NCI-H2196 (cell line): Measurements from ENCODE around the gene RBM42.
"Not testable (repeated sequence)": the region's sequence is repeated elsewhere in the genome, so short reads cannot be mapped to it uniquely, and the experiment has no call there.

Source experiments
- DNase-seq: peaks from one replicate; lab custom pipeline; 2025; ENCODE audit not compliant: unreplicated experiment; lab: John Stamatoyannopoulos, UW

The RBM42 gene

GRCh38 chr19:35648017-35648961 lies 19.5 kb downstream of the RBM42 start, which contains the start of gene COX6B1:
COX6B1 (plus strand) TSS chr19:35648323; CDS start chr19:35651244, 2,921 bp downstream.
- DNase-seq: peak; percentile 97

GRCh38 chr19:35650581-35650980 lies 21.7 kb downstream of the RBM42 start:
- DNase-seq: no peak

GRCh38 chr19:35654828-35655227 lies 26.0 kb downstream of the RBM42 start:
- not testable (repeated sequence) for DNase-seq

GRCh38 chr19:35655600-35655999 lies 26.8 kb downstream of the RBM42 start:
- DNase-seq: no peak

- DNase-seq: no peak
These were observed 27.9 kb downstream of the RBM42 start for GRCh38 chr19:35656700-35657099.

GRCh38 chr19:35657904-35658700 lies 29.3 kb downstream of the RBM42 start:
- no peak for DNase-seq

GRCh38 chr19:35661995-35662340 lies 33.1 kb downstream of the RBM42 start:
- DNase-seq: no peak

GRCh38 chr19:35663981-35664380 lies 35.1 kb downstream of the RBM42 start:
- DNase-seq: no peak

- no peak for DNase-seq
These were observed 36.3 kb downstream of the RBM42 start for GRCh38 chr19:35665157-35665556.

- DNase-seq: no peak
These were observed 36.8 kb downstream of the RBM42 start for GRCh38 chr19:35665604-35666003.

GRCh38 chr19:35666251-35666913 lies 37.5 kb downstream of the RBM42 start, which contains the start of gene UPK1A:
UPK1A (plus strand) TSS chr19:35666517; CDS start chr19:35666813, 296 bp downstream.
- no peak for DNase-seq

- no peak for DNase-seq
These were observed 40.7 kb downstream of the RBM42 start for GRCh38 chr19:35669566-35669965.

GRCh38 chr19:35669974-35670373 lies 41.1 kb downstream of the RBM42 start:
- no peak for DNase-seq

GRCh38 chr19:35670686-35671085 lies 41.9 kb downstream of the RBM42 start:
- DNase-seq: no peak

- no peak for DNase-seq
These were observed 43.0 kb downstream of the RBM42 start for GRCh38 chr19:35671818-35672217.

GRCh38 chr19:35673121-35673804 lies 44.4 kb downstream of the RBM42 start:
- peak; percentile 60 for DNase-seq

- no peak for DNase-seq
These were observed 46.8 kb downstream of the RBM42 start for GRCh38 chr19:35675589-35676140.
